Aorta (tissue), 5 donors: ENCODE results near the gene PSMD10. TPM values are rescaled to one million over a fixed set of nuclear protein-coding genes. Genes with fewer than 3 reads are reported as not detected.

ENCODE experiments used
- ATAC-seq: fragments of 200-7000 bp; cut with Tn5 transposase; one replicate; pipeline ENCODE4 v1.9.1; 2022; ENCODE audit warnings: moderate library complexity; ENCODE audit not compliant: low FRiP score
- DNase-seq, 2 donors: peaks; one replicate each; pipeline ENCODE4 v3.0.0-alpha.2; 2020
- H3K27ac ChIP-seq, 2 donors: one replicate each; pipeline ENCODE4 v1.5.1; 2013; ENCODE audit warnings: low read length in 2 of 2, mild to moderate bottlenecking in 2 of 2, moderate library complexity in 2 of 2, control low read depth in 1 of 2, inconsistent platforms in 1 of 2, low read depth in 1 of 2
- H3K27me3 ChIP-seq, 2 donors: one replicate each; pipeline ENCODE4 v1.6.1; 2013; ENCODE audit warnings: control low read depth in 1 of 2, low read length in 1 of 2, mild to moderate bottlenecking in 1 of 2, moderate library complexity in 1 of 2; ENCODE audit not compliant: insufficient read depth in 2 of 2, control insufficient read depth in 1 of 2
- H3K36me3 ChIP-seq, 2 donors: one replicate each; pipeline ENCODE4 v1.6.1; 2013; ENCODE audit warnings: control low read depth in 1 of 2, low read length in 1 of 2, mild to moderate bottlenecking in 1 of 2; ENCODE audit not compliant: insufficient read depth in 2 of 2, control insufficient read depth in 1 of 2
- H3K4me1 ChIP-seq, 2 donors: one replicate each; pipeline ENCODE4 v1.6.1; 2013; ENCODE audit warnings: low read length in 2 of 2, control low read depth in 1 of 2, mild to moderate bottlenecking in 1 of 2, moderate library complexity in 1 of 2; ENCODE audit not compliant: insufficient read depth in 2 of 2, control insufficient read depth in 1 of 2
- H3K4me3 ChIP-seq, 2 donors: one replicate each; pipeline ENCODE4 v1.5.1; 2013; ENCODE audit warnings: low read length in 2 of 2, control low read depth in 1 of 2, mild to moderate bottlenecking in 1 of 2
- H3K9me3 ChIP-seq: one replicate; pipeline ENCODE4 v1.6.1; 2013; ENCODE audit warnings: mild to moderate bottlenecking, low read length; ENCODE audit not compliant: control insufficient read depth
- WGBS, 2 donors: extraction: QIAGEN DNeasy Blood & Tissue Kit; methylation state at CpG; one replicate each; pipeline ENCODE4 v1.1.7; 2013; 5-methylcytosine and 5-hydroxymethylcytosine counted together
- intact Hi-C, 2 donors: fragments of 100-400 bp; cut with DNase I; formaldehyde crosslinking; loops; one replicate each; pipeline versions ENCODE4 v1.14.2 to v1.15.0; 2022
- polyA plus RNA-seq, 2 donors: library from polyadenylated mRNA; stranded (reverse); fragments of 200-250 nt; gene quantifications; one replicate each; pipeline ENCODE4 v1.2.3, GENCODE V29; 2013
- total RNA-seq, 2 donors: library from RNA; stranded (reverse); fragmentation: NEBNext Ultra II Directional; extraction: Animal tissue kit (Norgen Biotek cat#: 25700); gene quantifications; one replicate each; pipeline ENCODE4 v1.2.1, GENCODE V29; 2021
- donor health status: healthy with polysubstance abuse.
- donor health status: Bipolar disorder and iron deficiency.
- donor health status: DM: no; HTN: no; CAD: no.
- donor health status: DM: no; HTN: no; CAD: no.
- donor health status: DM: yes; HTN: yes; CAD: no.

The PSMD10 gene
- total and polyA plus RNA-seq, 4 donors: 24.5 to 48.0 (median 25.3) TPM

DNA sequence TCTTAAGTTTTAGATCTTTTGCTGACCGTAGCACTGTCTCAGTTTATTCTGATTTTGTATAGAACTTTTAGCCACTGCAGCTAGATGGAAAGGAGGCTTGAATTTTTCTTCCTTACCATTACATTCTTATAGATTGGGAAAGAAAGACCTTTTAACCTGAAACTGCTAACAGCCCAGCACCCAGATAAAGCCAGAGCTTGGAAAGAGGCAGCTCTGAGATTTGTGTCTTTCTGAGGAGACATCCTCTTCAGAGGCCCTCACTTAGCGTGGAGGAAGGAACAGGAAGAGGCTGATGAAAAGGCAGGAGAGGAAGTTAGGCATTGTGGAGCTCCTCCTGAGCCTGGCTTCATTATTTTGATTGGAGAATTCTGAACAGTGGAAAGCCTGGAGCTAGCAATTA, 35.3 kb upstream of the PSMD10 start:
- 67 to 88% methylated on average over 2 of the region's 2 CpGs for WGBS, 2 donors
- Histone ChIP-seq H3K4me1 (no peaks in the 10 kb centered on the region), H3K9me3 (no peaks in the 10 kb centered on the region), H3K27me3 (no peaks in the 10 kb centered on the region), H3K27ac (no peak overlapping the region), H3K36me3 (peaks cover 0 to 1% of the 10 kb centered on the region in 2 donors), H3K4me3 (no peak overlapping the region)
- ATAC-seq: no peak
- intact Hi-C loops: no loop called here
- DNase-seq: no peak

DNA sequence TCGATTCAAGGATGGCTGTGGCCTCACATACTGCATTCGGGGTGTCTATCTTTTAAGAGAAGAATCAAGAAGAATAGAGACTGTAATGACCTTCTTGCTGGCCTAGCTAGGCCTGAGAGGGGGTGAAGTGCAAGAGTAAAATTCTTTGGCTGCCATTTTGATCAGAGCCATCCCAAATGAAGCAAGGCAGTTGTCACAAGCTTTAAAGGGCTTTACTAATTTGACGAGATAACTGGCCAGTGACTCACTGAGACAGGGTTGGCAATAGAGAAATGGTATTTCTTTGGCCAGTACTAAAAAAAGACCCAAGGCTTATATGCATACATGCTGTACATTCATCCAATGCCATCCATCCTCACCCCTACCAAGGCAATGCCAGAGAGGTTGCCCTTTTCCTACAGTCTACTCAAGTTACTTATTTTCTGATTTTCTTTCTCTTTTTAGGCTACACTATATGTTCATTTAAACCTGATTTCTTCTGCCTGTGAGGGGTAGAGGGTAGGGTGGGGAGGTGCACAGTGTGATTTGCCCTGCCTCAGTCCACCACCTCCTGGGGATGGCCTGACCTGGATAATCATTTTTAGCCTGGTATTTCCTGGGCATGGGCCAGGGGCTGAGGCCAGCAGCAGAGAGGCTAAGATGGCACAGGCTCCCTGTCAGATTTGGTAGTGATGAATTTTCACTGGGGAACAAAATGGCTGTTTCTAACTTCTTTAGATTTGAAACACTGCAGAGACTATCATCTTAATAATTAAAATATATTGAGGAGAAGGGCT, 32.4 kb upstream of the PSMD10 start:
- no peaks in the 10 kb centered on the region for H3K9me3 ChIP-seq
- H3K4me3 ChIP-seq: no peak overlapping the region
- intact Hi-C loops: no loop called here
- ATAC-seq (no peak), DNase-seq (no peak)
- no peaks in the 10 kb centered on the region for H3K27me3 ChIP-seq
- H3K27ac ChIP-seq: no peak overlapping the region
- no peaks in the 10 kb centered on the region for H3K4me1 ChIP-seq
- WGBS, 2 donors: 67 to 95% methylated on average over 3 of the region's 3 CpGs
- no peaks in the 10 kb centered on the region for H3K36me3 ChIP-seq

DNA sequence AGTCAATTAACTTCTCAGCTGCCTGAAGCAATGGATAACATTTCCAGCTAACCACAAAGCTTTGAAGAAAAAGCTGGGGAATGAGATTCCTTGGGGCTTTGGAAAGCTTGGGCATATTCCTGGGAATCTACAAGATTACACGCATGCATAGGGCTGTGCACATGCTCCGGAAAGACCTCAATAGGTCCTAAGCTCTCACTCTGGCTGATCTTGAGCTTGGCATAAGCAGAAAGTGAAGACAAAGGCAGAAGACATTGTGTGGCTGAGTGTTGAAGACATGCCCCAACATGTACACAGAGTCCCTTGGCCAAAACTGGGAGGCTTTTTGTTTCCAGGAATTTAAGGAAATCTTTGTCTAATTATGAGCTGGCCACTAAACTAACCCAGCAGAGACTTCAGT, 31.4 kb upstream of the PSMD10 start:
- no peak for DNase-seq
- intact Hi-C loops: no loop called here
- Histone ChIP-seq H3K4me1 (no peaks in the 10 kb centered on the region), H3K27ac (no peak overlapping the region), H3K27me3 (no peaks in the 10 kb centered on the region), H3K4me3 (no peak overlapping the region), H3K36me3 (no peaks in the 10 kb centered on the region), H3K9me3 (no peaks in the 10 kb centered on the region)
- no peak for ATAC-seq
- 76 to 91% methylated on average over 2 of the region's 2 CpGs for WGBS, 2 donors

- WGBS, 2 donors: 16 to 20% methylated on average over 3 of the region's 3 CpGs
- no peak for DNase-seq
These were observed 29.9 kb upstream of the PSMD10 start for GRCh38 chrX:108121291-108121690.

DNA sequence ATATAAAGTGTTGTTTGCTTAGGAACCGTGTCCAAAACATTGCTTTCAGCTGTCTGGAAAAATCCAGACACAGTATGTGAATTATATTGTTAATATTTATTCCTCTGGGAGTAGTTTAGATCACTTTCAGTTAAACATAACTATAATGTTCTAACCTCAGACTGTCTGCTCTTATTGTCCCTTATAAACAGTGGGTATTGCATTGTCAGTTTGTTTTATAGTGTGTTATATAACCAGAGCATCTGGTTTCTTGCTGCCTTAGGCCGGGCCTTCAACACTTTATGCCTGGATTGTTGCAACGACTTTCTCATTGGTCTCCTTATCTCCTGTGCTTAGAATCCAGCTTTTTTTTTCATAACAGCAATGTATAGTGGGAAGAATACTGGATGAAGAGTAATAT, 26.6 kb upstream of the PSMD10 start:
- Histone ChIP-seq H3K4me1 (no peaks in the 10 kb centered on the region), H3K36me3 (no peaks in the 10 kb centered on the region), H3K27me3 (no peaks in the 10 kb centered on the region), H3K4me3 (no peak overlapping the region), H3K27ac (no peak overlapping the region), H3K9me3 (no peaks in the 10 kb centered on the region)
- intact Hi-C loops: no loop called here
- ATAC-seq (no peak), DNase-seq (no peak)
- WGBS, 2 donors: 50 to 70% methylated on average over 3 of the region's 3 CpGs

More at GRCh38 chrX:108121291-108121690, 29.9 kb upstream of the PSMD10 start:
- Histone ChIP-seq H3K27ac (no peak overlapping the region), H3K4me1 (no peaks in the 10 kb centered on the region), H3K4me3 (no peak overlapping the region), H3K9me3 (no peaks in the 10 kb centered on the region), H3K36me3 (no peaks in the 10 kb centered on the region), H3K27me3 (no peaks in the 10 kb centered on the region)
- no peak for ATAC-seq
- intact Hi-C loops: no loop called here

GRCh38 chrX:108114541-108114940, 23.2 kb upstream of the PSMD10 start:
- no peaks in the 10 kb centered on the region for H3K27me3 ChIP-seq
- H3K27ac ChIP-seq: no peak overlapping the region
- no peaks in the 10 kb centered on the region for H3K9me3 ChIP-seq
- no peak overlapping the region for H3K4me3 ChIP-seq
- ATAC-seq (no peak), DNase-seq (no peak)
- H3K4me1 ChIP-seq: no peaks in the 10 kb centered on the region
- H3K36me3 ChIP-seq: no peaks in the 10 kb centered on the region
- intact Hi-C loops: no loop called here

DNA sequence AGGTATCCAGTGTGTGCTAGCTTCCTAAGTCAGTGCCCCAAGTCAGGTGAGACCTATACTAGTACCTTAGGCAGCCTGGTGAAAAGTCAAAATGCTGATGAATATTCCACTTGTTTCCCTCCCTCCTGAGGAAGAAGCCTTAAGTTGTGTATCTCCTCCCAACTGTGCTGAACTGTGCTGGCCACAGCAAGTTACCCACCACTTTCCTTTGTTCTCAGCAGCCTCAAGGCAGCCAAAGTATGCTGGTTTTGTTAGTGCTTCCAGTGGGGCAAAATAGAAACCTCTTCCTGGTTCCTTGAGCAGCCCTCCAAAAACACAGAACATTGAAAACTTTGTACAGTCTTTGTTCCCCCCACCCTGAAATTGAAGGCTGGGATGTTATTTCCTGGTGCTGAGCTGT, 14.1 kb upstream of the PSMD10 start:
- ATAC-seq: no peak
- H3K4me3 ChIP-seq: no peak overlapping the region
- no peaks in the 10 kb centered on the region for H3K4me1 ChIP-seq
- no peak for DNase-seq
- H3K27me3 ChIP-seq: no peaks in the 10 kb centered on the region
- intact Hi-C loops: no loop called here
- H3K36me3 ChIP-seq: no peaks in the 10 kb centered on the region
- no peak overlapping the region for H3K27ac ChIP-seq
- no peaks in the 10 kb centered on the region for H3K9me3 ChIP-seq

DNA sequence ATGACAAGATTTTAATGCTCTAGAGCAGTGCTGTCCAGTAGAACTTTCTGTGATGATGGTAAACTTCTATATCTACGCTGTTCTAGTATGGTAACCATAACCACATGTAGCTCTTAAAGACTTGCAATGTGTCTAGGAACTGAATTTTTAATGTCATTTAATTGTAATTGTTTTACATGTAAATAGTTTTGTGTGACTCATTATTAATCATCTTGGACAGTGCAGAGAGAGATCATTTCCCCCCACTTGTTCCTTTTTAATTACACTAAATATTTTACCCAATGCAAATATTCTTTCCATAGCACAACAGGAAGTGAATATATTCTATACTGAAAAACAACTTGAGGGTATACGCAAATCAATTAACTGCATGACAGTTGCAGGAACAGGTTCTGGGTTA, 6.0 kb upstream of the PSMD10 start:
- 94 to 96% methylated on average over 2 of the region's 2 CpGs for WGBS, 2 donors
- ATAC-seq: no peak
- no peak overlapping the region for H3K27ac ChIP-seq
- DNase-seq: no peak
- H3K4me3 ChIP-seq: no peak overlapping the region
- intact Hi-C loops: no loop called here
- H3K36me3 ChIP-seq: no peaks in the 10 kb centered on the region
- no peaks in the 10 kb centered on the region for H3K9me3 ChIP-seq
- no peaks in the 10 kb centered on the region for H3K4me1 ChIP-seq
- no peaks in the 10 kb centered on the region for H3K27me3 ChIP-seq

GRCh38 chrX:108091878-108092291, 543 bp upstream of the PSMD10 start:
- intact Hi-C loops: no loop called here

More at GRCh38 chrX:108091878-108092291, 543 bp upstream of the PSMD10 start:
- Histone ChIP-seq H3K9me3 (no peaks in the 10 kb centered on the region), H3K4me3 (peak overlapping the region in 1 of 2 donors; percentile 34), H3K36me3 (no peaks in the 10 kb centered on the region), H3K4me1 (no peaks in the 10 kb centered on the region), H3K27me3 (no peaks in the 10 kb centered on the region), H3K27ac (no peak overlapping the region)
- no peak for ATAC-seq
- WGBS, 2 donors: 1 to 26% methylated on average over 15 of the region's 15 CpGs
- DNase-seq: no peak
